ENCODE results near the gene SRPK3. TPM values are rescaled to one million over a fixed set of nuclear protein-coding genes. Genes with fewer than 3 reads are reported as not detected.
A peak's percentile ranks its signal among the peaks of the same experiment; 100 is the strongest.
"Not testable (repeated sequence)": the region's sequence is repeated elsewhere in the genome, so short reads cannot be mapped to it uniquely, and the experiment has no call there.

The SRPK3 gene
- total RNA-seq, 1 experiment from 2014 or later = 0.46 TPM

- Histone ChIP-seq H3K4me1 (replicated peaks; ENCODE audit: insufficient read depth) (no peaks in the 10 kb centered on the region), H3K27me3 (ENCODE audit: insufficient read depth, low read depth) (no peaks in the 10 kb centered on the region), H3F3A (ENCODE audit: insufficient read depth, low read depth) (no peaks in the 10 kb centered on the region), H3K36me3 (ENCODE audit: low read depth) (no peaks in the 10 kb centered on the region), H3K9me3 (ENCODE audit: insufficient read depth, low read depth) (no peaks in the 10 kb centered on the region), H3K4me2 (no peak overlapping the region), H3K4me3 (no peak overlapping the region), H3K79me2 (ENCODE audit: low read depth) (no peaks in the 10 kb centered on the region), H3K9me2 (ENCODE audit: insufficient read depth) (no peaks in the 10 kb centered on the region), H2AFZ (no peak overlapping the region), H4K20me1 (ENCODE audit: insufficient read depth) (no peaks in the 10 kb centered on the region), H3K27ac (no peak overlapping the region)
- no peak for DNase-seq
- TF ChIP-seq, protein P1, sequence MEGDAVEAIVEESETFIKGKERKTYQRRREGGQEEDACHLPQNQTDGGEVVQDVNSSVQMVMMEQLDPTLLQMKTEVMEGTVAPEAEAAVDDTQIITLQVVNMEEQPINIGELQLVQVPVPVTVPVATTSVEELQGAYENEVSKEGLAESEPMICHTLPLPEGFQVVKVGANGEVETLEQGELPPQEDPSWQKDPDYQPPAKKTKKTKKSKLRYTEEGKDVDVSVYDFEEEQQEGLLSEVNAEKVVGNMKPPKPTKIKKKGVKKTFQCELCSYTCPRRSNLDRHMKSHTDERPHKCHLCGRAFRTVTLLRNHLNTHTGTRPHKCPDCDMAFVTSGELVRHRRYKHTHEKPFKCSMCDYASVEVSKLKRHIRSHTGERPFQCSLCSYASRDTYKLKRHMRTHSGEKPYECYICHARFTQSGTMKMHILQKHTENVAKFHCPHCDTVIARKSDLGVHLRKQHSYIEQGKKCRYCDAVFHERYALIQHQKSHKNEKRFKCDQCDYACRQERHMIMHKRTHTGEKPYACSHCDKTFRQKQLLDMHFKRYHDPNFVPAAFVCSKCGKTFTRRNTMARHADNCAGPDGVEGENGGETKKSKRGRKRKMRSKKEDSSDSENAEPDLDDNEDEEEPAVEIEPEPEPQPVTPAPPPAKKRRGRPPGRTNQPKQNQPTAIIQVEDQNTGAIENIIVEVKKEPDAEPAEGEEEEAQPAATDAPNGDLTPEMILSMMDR (conservative IDR thresholded peaks at IDR 0.05) = no peak
- no peak for TF ChIP-seq EZH2 (IDR thresholded peaks at IDR 0.05; ENCODE audit: low read depth)
- intact Hi-C loops (cut with micrococcal nuclease; ENCODE audit: unreplicated experiment) = no loop called here
- POLR2A ChIA-PET (ENCODE audit: unreplicated experiment) = no interaction called here
- CTCF ChIA-PET = no interaction called here
- no TSS peak for BruUV-seq (replicated peaks)
Observed at GRCh38 chrX:153741446-153741845, 39.4 kb upstream of the SRPK3 start.

DNA sequence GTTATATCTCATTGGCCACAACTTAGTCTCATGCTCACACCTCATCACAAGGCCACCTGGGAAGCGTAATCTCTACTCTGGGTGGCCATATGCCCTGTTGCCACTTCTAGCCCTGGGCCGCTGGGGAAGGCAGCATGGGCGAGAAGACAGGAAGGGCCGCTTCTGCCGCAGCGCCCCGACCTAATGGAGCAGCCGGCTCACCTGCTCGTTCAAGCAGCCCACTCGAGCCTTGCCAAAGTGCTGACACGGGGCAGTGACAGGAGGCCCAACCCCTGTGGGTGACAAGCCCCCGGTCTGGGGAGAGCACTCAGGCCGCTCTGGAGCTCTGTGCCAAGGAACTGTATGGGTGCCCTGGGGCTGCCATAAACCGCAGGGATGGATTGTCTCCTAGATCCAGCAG lies 38.7 kb upstream of the SRPK3 start:
- H3K79me2 ChIP-seq (ENCODE audit: low read depth); H3F3A ChIP-seq (ENCODE audit: insufficient read depth, low read depth); H3K9me3 ChIP-seq (ENCODE audit: insufficient read depth, low read depth); H3K4me2 ChIP-seq; H3K27ac ChIP-seq; DNase-seq; CTCF ChIA-PET; H3K27me3 ChIP-seq (ENCODE audit: insufficient read depth, low read depth); H3K36me3 ChIP-seq (ENCODE audit: low read depth); H4K20me1 ChIP-seq (ENCODE audit: insufficient read depth); H2AFZ ChIP-seq; BruUV-seq (replicated peaks); intact Hi-C loops (cut with micrococcal nuclease; ENCODE audit: unreplicated experiment); H3K4me3 ChIP-seq; H3K9me2 ChIP-seq (ENCODE audit: insufficient read depth); H3K4me1 ChIP-seq (replicated peaks; ENCODE audit: insufficient read depth); POLR2A ChIA-PET (ENCODE audit: unreplicated experiment): not testable (repeated sequence)

DNA sequence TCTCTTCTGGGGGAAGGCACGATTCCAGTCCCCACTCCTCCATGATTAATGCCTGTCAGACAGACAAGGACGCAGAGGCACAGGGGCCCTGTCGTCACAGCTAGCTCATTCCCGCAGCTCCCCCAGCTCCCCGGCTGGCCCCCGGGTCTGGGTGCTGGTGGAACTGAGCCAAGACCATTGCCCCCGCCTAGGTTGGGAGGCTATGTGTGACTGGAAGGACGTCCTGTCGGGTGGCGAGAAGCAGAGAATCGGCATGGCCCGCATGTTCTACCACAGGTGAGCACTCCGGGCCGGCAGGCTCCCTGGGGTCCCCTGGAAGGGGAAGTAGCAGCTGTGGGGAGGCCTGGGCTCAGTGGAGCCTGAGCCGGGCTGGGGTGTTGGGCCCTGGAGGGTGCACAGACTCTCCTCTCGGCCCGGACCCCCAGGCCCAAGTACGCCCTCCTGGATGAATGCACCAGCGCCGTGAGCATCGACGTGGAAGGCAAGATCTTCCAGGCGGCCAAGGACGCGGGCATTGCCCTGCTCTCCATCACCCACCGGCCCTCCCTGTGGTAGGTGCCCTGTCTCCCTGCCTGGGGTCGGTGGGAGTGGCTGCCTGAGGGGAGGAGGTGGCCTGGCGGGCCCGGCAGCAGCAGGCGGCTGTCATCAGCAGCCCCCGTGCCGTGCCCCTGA lies 37.9 kb upstream of the SRPK3 start:
- H3K9me3 ChIP-seq (ENCODE audit: insufficient read depth, low read depth); H3K4me3 ChIP-seq; H4K20me1 ChIP-seq (ENCODE audit: insufficient read depth); H3K4me2 ChIP-seq; H3F3A ChIP-seq (ENCODE audit: insufficient read depth, low read depth); CTCF ChIA-PET; H3K79me2 ChIP-seq (ENCODE audit: low read depth); H3K9me2 ChIP-seq (ENCODE audit: insufficient read depth); H3K4me1 ChIP-seq (replicated peaks; ENCODE audit: insufficient read depth); H3K36me3 ChIP-seq (ENCODE audit: low read depth); BruUV-seq (replicated peaks); DNase-seq; POLR2A ChIA-PET (ENCODE audit: unreplicated experiment); intact Hi-C loops (cut with micrococcal nuclease; ENCODE audit: unreplicated experiment); H3K27me3 ChIP-seq (ENCODE audit: insufficient read depth, low read depth); H2AFZ ChIP-seq; H3K27ac ChIP-seq: not testable (repeated sequence)

- H3K9me2 ChIP-seq (ENCODE audit: insufficient read depth); DNase-seq; H3F3A ChIP-seq (ENCODE audit: insufficient read depth, low read depth); POLR2A ChIA-PET (ENCODE audit: unreplicated experiment); H3K4me3 ChIP-seq; CTCF ChIA-PET; H3K4me1 ChIP-seq (replicated peaks; ENCODE audit: insufficient read depth); intact Hi-C loops (cut with micrococcal nuclease; ENCODE audit: unreplicated experiment); H3K27ac ChIP-seq; H3K9me3 ChIP-seq (ENCODE audit: insufficient read depth, low read depth); H3K36me3 ChIP-seq (ENCODE audit: low read depth); H4K20me1 ChIP-seq (ENCODE audit: insufficient read depth); H3K79me2 ChIP-seq (ENCODE audit: low read depth); H3K27me3 ChIP-seq (ENCODE audit: insufficient read depth, low read depth); H3K4me2 ChIP-seq; H2AFZ ChIP-seq: not testable (repeated sequence)
- BruUV-seq (replicated peaks) = TSS peak; percentile 10
Observed at GRCh38 chrX:153743468-153744209, 37.2 kb upstream of the SRPK3 start.

All from PC-9 (cell line).